T-helper 9 cell (primary cell): ENCODE data around the gene TCL1A.
"Not testable (repeated sequence)": the region's sequence is repeated elsewhere in the genome, so short reads cannot be mapped to it uniquely, and the experiment has no call there.

Experiments
- DNase-seq: peaks from one replicate; pipeline ENCODE4 v3.0.0-alpha.2; 2020
- total RNA-seq, 2 donors: gene quantifications; one replicate each; lab custom pipeline; 2026; lab: John Stamatoyannopoulos, UW

TCL1A gene
- total RNA-seq, result 0 reads per million in 2 donors

DNA sequence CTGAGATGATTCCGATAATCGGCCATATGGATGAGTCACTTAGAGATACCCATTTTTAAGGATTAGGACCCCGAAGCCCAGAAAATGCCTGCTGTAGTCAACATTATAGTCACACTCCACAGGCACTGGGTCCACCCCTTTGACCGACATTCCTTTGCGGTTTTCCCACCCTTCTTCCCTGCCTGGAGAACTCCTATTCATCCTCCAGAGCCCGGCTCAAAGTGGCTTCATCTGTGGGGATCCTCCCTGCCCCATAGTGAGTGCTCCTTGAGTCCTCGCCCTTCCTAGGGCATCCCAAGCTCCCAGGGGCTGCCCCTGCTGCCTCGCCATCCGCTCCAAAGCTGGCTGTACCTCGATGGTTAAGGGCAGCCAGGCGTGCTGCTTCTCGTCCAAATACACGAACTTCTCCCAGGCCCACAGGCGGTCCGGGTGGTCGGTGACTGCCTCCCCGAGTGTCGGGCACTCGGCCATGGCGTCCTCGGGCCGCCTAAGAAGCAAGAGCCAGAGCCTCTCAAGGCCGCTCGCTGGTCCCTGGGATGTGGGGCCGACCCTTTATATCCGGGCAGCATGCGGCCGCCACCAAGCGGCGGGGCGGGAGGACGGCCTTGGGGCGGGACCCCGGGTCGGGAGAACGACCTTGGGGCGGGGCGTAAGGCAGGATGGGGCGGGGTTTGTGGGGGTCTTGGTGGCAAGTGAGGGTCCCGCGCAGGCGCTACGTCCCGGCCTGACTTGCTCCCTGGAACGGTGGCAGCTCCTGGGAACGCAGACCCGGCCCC lies at the start of gene TCL1A:
TCL1A (minus strand) TSS at position 530 of the 776 bp plus-strand sequence; CDS start at position 471, 59 bp downstream.
- DNase-seq, result no peak

GRCh38 chr14:95763032-95763431 lies 49.1 kb upstream of the TCL1A start:
- DNase-seq, result not testable (repeated sequence)

- DNase-seq, result no peak
Measured at GRCh38 chr14:95761436-95761835, 47.5 kb upstream of the TCL1A start.

GRCh38 chr14:95760596-95760995 lies 46.7 kb upstream of the TCL1A start:
- DNase-seq, result no peak

- DNase-seq, result no peak
Measured at GRCh38 chr14:95759941-95760340, 46.0 kb upstream of the TCL1A start.

DNA sequence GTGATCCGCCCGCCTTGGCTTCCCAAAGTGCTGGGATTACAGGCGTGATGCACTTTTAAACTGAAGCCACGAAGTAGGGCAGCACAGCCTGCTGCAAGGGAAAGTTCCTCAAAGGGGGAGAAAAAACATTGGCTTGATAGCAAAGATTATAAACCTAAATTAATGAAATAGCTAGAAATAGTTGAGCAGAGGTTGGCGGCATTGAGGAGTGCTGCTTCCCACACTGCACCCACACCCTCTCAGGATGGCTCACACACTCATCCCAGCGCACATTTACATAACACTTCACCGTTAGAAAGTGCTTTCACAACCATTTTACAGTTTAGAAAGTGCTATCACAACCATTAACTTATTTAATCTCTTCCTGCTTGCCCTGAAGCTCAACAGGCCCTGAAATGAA lies 44.4 kb upstream of the TCL1A start:
- DNase-seq, result no peak

DNA sequence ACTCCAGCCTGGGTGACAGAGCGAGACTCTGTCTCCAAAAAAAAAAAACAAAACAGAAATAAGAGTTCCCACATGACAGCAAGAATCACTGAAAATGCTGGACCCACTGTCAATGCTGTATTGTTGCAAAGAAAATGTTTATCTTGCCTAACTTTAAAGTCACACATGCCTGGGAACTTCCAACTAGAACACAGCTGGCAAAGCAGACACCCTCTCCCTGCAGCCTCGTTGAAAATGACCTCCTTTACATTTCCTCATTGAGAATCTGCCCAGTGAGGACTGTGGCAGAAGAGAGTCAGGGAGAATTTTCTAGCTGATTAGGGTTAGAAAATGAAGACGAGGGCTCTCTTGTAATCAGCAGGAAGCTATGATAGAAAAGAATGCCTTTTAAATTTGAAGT lies 42.8 kb upstream of the TCL1A start:
- no peak for DNase-seq

DNA sequence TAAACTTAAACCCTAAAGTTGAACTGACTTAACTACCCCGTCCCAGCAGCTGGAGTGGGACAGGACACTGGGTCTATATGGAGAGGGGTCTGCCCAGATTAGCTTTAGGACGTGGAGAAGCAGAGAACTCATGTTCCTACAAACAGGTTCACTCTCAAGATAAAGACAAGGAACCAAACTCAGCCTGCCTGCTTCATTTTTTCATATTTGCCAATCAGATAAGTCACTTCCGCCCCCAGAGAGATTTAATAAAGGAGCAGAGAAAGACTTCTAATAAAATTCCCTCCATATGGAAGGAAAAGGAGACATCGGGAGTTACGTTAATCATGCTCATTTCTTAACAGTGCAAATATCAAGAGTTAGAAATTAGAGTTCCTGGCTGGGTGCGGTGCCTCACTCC lies 42.2 kb upstream of the TCL1A start:
- DNase-seq, result no peak

DNA sequence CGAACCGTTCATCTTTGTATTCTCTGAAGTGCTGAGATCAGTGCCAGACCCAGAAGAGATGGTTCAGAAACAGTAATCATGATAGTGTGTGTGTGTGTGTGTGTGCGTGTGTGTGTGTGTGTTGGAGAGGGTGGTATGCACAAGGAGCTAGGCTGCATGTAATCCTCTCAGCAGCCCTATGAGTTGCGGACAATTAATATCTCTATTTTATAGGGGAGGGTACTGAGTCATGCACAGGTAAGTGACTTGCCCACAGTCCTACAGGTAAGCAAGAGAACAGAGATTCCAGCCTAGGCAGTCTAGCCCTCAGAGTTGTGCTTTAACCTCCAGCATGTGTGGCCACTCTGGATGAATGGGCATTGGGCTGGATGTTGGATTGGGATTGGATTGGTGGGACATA lies 27.9 kb upstream of the TCL1A start:
- no peak for DNase-seq

GRCh38 chr14:95741038-95741490 lies 27.1 kb upstream of the TCL1A start:
- no peak for DNase-seq

GRCh38 chr14:95739356-95739755 lies 25.4 kb upstream of the TCL1A start:
- DNase-seq, result no peak

DNA sequence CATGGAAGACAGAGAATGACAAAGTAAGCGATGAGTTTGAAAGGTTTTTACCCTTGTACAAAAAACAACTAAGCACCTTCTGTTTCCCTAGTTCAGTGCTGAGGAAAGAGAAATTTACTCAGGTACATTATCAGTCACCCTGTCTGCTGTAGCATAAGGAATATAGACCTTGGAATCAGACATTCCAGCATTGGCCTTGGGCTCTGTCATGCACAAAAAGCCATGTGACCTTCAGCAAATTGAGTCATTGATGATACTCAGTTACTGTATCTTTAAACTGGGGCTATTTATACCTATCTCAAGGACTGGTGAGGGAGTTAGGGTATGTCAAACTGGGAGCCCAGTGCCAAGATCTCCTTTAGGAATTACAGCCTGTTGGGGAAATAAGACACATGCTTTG lies 19.3 kb upstream of the TCL1A start:
- no peak for DNase-seq

DNA sequence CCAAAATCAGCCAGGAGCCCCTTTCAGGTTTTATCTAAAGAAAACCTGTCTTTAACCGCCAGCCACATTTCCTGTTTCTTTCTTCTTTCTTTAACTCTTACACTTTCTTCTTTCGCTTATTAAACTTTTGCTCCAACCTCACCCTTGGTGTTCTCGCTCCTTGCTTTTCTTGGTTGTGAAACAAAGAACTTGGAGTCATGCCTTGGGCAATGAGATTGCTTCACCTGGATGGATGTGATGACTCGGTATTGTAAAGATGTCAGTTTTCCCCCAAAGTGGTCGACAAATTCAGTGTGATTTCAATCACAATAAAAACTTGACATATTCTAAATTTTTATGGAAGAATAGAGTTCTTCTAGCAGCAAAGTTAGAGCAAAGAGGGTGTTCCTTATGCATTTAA lies 16.2 kb upstream of the TCL1A start:
- no peak for DNase-seq

DNA sequence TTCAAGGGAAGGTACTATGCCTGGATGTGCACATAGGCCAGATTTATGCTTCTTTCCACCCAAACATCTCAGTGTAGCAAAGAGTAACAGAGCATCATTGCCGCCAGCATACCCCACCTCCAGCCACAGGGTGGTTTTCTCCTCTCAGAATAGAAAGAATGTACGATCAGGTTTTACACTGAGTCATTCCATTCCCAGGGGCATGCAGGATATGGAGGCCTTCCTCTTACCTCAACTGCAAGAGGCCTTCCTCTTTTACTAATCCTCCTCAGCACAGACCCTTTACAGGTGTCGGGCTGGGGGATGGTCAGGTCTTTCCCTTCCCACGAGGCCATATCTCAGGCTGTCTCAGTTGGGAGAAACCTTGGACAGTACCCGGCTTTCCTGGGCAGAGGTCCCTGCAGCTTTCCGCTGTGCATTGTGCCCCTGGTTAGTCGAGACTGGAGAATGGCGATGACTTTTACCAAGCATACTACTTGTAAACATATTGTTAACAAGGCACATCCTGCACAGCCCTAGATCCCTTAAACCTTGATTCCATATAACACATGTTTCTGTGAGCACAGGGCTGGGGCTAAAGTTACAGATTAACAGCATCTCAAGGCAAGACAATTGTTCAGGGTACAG lies 15.6 kb upstream of the TCL1A start:
- DNase-seq, result not testable (repeated sequence)

GRCh38 chr14:95727056-95727700 lies 13.3 kb upstream of the TCL1A start:
- DNase-seq, result no peak

DNA sequence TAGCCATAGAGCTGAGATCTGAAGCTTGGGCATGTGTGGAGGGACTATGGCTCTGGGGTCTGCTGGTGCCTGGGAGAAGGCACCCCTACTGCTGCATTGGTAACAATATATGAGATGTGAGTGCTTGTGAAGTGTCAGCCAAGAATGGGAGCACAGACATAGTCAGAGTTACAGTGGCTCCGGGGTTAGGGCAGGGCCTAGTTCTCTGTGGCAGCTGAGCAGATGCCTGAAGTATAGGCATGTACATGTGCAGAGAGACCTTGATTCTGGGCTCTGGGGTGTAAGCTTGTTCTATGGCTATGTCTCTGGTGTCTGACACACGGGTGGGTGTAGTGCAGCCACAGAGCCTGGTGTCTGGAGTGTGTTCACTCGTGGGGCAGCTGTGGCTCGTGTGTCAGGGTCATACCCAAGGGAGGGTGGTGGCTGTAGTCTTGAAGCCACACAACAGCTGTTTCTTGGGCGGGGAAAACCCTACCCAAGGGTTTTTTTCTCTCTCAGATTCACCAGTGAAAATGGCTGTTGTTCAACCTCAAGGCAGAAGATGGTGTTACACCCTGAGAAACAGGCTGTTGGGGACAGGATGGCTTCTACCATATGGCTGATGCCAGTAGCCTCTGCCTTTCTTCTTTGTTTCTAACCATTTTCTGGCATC lies 11.9 kb upstream of the TCL1A start:
- DNase-seq, result no peak

- no peak for DNase-seq
Measured at GRCh38 chr14:95722525-95723190, 8.7 kb upstream of the TCL1A start.

DNA sequence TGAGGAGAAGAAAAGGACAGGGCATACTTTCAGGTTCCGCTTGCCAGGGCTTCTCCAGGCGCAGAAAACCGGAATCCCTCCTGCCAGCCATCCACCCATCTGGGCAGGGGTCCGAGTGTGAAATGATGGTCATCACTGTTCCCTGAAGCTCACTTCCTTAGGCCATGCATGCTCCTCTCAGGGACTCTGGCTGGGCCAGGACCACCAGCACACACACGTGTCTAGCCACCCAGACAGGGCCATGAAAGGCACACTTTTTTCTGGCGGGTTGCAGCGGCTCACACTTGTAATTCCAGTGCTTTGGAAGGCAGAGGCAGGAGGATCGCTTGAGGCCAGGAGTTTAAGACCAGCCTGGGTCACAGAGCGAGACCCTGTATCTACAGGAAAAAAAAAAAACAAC lies 1.5 kb downstream of the TCL1A start:
- no peak for DNase-seq

- DNase-seq, result no peak
Measured at GRCh38 chr14:95711476-95712176, 2.3 kb downstream of the TCL1A start.

DNA sequence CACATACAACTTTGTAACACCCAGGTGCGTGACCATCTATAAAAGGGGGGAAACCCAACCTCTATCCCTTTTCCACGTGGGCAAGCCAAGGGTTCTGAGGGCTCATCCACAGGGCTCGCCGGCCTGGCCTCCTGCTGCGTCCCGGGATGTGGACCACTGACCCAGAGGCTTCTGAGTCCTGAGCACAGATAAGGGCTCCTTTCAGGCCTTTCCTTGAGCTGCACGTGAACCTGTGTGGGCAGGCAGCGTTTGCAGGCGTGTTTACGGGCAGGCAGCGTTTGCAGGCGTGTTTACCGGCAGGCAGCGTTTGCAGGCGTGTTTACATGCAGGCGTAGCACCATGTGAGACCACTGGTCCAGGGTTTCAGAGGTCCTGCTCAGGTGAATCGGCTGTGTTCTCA lies 3.8 kb downstream of the TCL1A start:
- DNase-seq, result no peak

- no peak for DNase-seq
Measured at GRCh38 chr14:95707327-95707726, 6.6 kb downstream of the TCL1A start.

DNA sequence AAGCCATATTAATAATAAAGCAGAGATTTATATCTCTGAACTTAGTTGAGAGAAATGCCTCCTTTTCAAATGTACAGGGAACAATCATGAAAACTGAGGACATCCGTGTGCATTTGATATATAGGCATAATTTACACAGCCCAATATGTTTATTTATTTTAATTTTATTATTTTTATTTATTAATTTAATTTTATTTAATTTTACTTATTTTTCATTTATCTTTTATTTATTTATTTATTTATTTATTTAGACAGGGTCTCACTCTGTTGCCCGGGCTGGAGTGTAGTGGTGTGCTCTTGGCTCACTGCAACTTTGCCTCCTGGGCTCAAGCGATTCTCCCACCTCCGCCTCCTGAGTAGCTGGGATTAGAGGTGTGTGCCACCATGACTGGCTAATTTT lies 8.4 kb downstream of the TCL1A start:
- DNase-seq, result no peak
